Measurements from ENCODE around the gene MTARC2.

Gene MTARC2

GRCh38 chr1:220767312-220768125, 19.4 kb downstream of the MTARC2 start:
- no peak for DNase-seq (ENCODE audit: low read depth in 2 of 2, low spot score in 1 of 2)

DNA sequence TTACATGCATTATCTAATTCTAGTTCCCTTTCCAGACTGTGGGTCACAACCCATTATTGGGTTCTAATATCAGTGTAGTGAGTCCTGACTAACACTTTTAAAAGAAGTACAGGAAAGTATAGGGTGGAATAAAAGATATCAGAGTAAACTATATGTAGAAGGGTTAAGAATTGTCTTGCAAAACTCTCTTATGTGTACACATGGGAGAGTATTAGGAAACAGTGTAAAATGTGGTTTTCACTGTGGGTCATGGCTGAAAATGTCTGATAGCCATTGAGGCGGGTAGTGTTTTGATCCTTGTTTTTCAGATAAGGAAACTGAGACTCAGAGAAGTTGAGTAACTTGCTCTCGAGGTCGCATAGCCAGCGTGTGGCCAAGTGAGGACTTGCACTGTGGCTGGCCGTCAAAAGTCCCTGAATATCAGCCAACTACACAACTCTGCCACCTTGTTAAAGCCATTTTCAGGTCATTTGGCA, 20.0 kb downstream of the MTARC2 start:
- DNase-seq (ENCODE audit: low read depth in 2 of 2, low spot score in 1 of 2) = no peak

DNA sequence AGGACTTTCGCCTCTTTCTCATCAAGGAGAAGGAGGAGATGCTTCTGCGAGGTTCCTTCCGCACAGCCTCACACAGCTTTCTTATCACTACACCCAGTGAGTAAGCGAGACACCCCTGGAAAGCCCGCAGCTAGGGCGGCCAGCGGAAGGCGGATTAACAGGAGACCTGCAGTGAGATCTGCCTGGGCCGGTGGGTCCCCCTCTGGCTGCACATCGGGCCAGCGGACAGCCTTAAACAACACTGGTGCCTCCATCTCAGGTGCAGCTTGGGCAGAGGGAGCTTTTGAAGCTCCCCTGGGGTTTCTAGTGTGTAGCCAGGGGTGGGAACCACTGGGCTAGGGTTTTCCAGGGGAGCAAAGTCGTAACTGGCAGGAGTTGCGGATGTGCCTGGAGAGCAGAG, 21.1 kb downstream of the MTARC2 start:
- no peak for DNase-seq (ENCODE audit: low read depth in 2 of 2, low spot score in 1 of 2)

DNA sequence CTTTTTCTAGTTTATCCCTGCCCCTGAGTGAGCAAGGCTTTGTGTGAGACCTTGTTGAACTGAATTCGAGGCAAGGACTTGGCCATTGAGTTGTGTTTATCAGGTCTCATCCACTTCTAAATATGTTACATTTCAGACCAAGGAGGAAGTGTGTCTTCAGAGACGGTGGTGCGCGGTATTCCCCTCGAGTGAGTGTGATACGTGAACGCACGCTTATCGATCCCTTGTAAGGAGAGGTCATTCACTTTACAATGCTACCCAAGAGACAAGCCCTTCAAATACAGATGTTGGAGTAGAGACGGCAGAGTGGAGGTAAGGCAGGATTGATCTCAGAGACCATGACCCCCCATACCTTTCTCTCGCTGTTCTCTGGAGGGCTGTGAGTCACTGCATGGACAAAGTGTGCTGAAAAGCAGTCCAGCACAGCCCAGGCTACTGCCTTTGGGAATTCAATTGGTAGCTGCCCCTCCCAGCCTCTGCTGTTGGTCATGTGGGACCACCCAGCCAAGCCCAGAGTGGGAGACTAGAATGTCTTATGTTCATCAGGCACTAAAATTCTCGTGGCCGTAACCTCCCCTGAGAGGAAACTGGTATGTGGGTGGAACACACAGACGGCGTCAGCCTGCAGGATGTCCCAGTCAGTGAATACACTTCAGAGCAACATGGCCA, 22.3 kb downstream of the MTARC2 start:
- no peak for DNase-seq (ENCODE audit: low read depth in 2 of 2, low spot score in 1 of 2)

DNA sequence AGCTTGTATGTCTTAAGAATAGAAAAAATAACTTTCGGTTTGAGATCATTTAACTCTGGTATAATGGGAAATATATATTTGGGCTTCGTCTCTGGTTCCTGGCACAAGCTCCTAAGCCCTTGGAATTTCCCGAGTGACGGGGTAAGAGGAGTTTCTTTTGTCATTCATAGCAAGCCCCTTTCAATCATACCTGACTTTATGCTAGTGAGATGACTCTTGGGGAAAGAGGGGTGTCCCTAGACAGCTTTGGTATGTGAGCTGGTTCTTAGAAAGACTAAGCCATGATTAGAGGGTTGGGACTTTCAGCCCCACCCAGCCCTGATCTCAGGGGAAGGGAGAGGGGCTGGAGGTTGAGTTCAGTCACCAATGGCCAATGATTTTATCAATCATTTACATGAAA, 24.7 kb downstream of the MTARC2 start:
- no peak for DNase-seq (ENCODE audit: low read depth in 2 of 2, low spot score in 1 of 2)

GRCh38 chr1:220775240-220775853, 27.2 kb downstream of the MTARC2 start:
- DNase-seq (ENCODE audit: low read depth in 2 of 2, low spot score in 1 of 2) = peak in 1 of 2 donors; percentile 7

GRCh38 chr1:220776254-220776653, 28.1 kb downstream of the MTARC2 start:
- DNase-seq (ENCODE audit: low read depth in 2 of 2, low spot score in 1 of 2) = no peak

DNA sequence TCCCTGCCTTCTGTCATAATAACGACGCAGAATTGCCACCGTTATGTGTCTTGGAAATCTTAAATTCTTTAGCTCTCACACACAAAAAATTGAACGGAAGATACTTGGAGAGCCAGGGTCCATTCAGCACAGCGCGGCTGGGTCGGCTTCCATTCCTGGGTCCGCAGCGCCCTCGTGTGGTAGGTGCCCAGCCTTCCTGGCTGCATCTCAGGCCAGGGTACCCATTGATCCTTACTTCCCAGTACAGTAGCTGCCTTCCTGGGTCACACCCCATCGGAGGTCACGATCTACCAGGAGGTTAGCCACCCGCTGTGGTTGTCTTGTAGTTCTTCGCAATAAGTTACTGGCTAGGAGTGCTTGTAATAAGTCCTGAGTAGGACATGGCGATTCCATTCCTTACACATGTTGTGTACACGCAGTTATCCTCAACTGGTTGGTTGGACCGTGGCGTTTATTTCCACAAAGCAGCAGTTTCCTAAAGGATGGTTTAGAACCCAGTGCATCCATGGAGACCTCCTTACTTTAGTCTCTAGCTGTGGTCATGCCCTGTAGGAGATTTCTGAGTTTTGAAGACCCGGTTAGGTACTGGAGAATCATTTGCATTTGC, 28.7 kb downstream of the MTARC2 start:
- peak; percentile 3 to 26 for DNase-seq (ENCODE audit: low read depth in 2 of 2, low spot score in 1 of 2)

GRCh38 chr1:220783453-220783852, 35.3 kb downstream of the MTARC2 start:
- no peak for DNase-seq (ENCODE audit: low read depth in 2 of 2, low spot score in 1 of 2)

DNA sequence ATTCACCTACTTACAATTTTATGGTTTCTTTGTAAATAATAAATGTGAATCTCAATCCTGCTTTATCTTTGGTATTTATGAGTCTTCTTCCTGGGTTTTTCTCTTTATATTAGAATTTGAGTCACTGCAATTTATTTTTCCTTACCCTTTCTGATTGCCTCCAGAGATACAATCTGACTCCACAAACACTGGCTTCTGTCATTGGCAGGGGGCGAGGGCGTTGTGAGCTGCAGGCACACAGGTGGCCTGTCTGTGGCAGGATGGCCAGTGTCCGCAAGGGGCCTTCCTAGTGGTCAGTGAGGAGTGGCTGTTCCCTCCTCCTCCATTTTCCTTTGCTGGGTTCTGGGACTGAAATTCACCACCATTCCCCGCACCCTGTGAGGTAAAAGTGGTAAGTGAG, 36.6 kb downstream of the MTARC2 start:
- DNase-seq (ENCODE audit: low read depth in 2 of 2, low spot score in 1 of 2) = no peak

DNA sequence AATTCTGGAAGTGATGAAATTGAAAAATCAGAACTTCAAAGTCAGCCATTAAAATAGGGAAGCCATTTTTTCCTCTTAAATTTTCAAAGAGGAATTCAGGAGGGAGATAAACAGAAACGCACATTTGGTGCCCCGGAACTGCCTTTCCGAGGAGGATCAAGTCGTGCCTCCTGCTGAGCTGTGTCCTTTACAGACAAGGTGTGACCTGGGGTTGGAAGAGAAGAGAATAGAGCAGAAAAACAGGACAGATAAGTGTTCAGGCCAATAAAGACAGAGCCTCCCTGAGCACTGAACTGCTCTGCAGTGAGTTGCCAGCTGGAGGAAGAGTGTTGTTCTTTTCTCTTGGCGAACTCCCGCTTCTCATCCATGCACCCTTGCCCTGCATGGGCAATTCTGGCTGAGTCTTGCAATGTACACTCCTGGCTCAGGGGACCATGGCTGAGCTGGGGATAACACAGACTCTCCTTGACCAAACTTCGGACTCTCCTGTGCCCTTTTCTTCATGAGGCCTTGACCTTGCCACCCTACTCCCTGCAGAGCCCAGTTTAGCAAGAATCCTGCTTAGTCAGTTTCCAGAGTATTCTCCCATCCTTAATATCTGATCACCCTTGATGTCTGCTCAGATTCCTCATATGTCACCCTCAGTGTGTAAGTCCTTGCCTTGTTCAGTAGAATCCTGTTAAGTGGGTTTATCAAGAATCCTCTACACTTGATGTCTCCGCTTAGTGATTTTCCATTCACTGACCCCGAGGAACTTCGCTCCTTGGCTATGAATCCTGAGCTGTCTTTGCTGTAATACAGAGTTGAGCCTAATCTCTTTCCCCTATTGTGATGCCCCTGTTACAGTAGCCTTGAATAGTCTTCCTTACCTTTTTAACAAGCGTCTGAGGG, 37.3 kb downstream of the MTARC2 start:
- DNase-seq (ENCODE audit: low read depth in 2 of 2, low spot score in 1 of 2) = no peak

DNA sequence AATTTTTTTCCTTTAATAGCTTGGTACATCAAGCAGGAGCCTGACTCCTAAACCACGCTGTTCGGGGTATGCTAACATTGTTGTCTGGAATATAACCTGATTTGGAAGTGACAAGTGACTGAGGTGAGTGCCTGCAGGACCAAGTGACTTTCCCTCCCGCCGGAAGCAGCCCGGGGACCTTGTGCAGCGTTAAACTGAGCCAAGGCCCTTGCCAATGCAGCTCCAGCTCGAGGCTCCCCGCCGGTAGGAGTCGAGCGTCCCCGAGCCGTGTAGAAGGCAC, 37.9 kb downstream of the MTARC2 start:
- DNase-seq (ENCODE audit: low read depth in 2 of 2, low spot score in 1 of 2) = no peak

GRCh38 chr1:220786337-220787068, 38.4 kb downstream of the MTARC2 start, which contains the start of gene MTARC1:
Gene MTARC1, plus strand, starts transcription at chr1:220786913. Its CDS starts 32 bp downstream, at chr1:220786945.
- no peak for DNase-seq (ENCODE audit: low read depth in 2 of 2, low spot score in 1 of 2)

GRCh38 chr1:220787069-220787619, 39.0 kb downstream of the MTARC2 start:
- no peak for DNase-seq (ENCODE audit: low read depth in 2 of 2, low spot score in 1 of 2)

DNA sequence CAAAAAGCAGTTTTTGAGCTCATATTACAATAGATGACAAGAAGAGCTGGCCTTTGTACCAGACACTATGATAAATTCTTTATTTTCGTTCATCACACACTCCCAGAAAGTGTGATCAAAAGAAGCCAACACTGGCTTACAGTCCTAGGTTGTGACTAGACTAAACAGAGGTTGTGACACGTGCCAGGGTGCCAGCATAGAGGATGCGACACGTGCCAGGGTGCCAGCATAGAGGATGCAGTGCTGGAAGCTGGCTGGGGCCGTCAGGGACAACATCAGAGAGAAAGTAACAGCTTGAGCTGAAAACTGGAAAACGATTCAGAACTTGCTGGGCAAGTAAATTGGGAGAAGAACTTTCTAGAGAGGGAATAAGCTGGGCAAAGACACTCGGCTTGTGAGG, 40.8 kb downstream of the MTARC2 start:
- DNase-seq (ENCODE audit: low read depth in 2 of 2, low spot score in 1 of 2) = no peak

- DNase-seq (ENCODE audit: low read depth in 2 of 2, low spot score in 1 of 2) = no peak
Measured at GRCh38 chr1:220789532-220790147, 41.5 kb downstream of the MTARC2 start.

- DNase-seq (ENCODE audit: low read depth in 2 of 2, low spot score in 1 of 2) = no peak
Measured at GRCh38 chr1:220791285-220791684, 43.2 kb downstream of the MTARC2 start.

GRCh38 chr1:220791956-220792355, 43.8 kb downstream of the MTARC2 start:
- DNase-seq (ENCODE audit: low read depth in 2 of 2, low spot score in 1 of 2) = no peak

DNA sequence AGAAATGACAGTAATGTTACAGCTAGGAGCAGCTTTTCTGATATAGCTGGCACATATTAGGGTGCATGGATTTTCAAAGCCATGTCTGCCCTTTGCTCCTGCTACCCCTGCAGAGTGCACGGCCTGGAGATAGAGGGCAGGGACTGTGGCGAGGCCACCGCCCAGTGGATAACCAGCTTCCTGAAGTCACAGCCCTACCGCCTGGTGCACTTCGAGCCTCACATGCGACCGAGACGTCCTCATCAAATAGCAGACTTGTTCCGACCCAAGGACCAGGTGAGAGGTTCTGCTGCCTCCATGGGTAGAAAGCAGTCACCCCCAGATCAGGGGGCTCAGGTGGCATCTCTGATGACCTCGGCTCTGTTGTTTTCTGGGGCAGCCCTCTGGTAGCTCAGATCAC, 48.4 kb downstream of the MTARC2 start:
- no peak for DNase-seq (ENCODE audit: low read depth in 2 of 2, low spot score in 1 of 2)
